Liver (tissue), 9 donors: ENCODE measurements around the gene PROX2. TPM values are rescaled to one million over a fixed set of nuclear protein-coding genes. Genes with fewer than 3 reads are reported as not detected.

Source experiments
- DNase-seq: peaks from one replicate; pipeline ENCODE4 v3.0.0-alpha.2; 2017; ENCODE audit warnings: low spot score
- H3K27ac ChIP-seq, 2 donors: one replicate each; pipeline ENCODE4 v1.7.0; 2013; ENCODE audit warnings: inconsistent platforms in 2 of 2, low read length in 2 of 2, control low read depth in 1 of 2, low read depth in 1 of 2, mild to moderate bottlenecking in 1 of 2
- H3K27me3 ChIP-seq, 4 donors: one replicate each; pipeline versions ENCODE4 v1.6.1 to v1.7.0; 2013; ENCODE audit warnings: low read length in 3 of 4, inconsistent platforms in 1 of 4, mild to moderate bottlenecking in 1 of 4, moderate library complexity in 1 of 4; ENCODE audit not compliant: control insufficient read depth in 4 of 4, insufficient read depth in 4 of 4
- H3K36me3 ChIP-seq, 4 donors: one replicate each; pipeline versions ENCODE4 v1.6.1 to v1.7.0; 2013; ENCODE audit warnings: low read length in 3 of 4, mild to moderate bottlenecking in 3 of 4, low read depth in 1 of 4, moderate library complexity in 1 of 4; ENCODE audit not compliant: control insufficient read depth in 4 of 4, insufficient read depth in 3 of 4
- H3K4me1 ChIP-seq, 4 donors: one replicate each; pipeline versions ENCODE4 v1.6.1 to v1.7.0; 2013; ENCODE audit warnings: low read length in 3 of 4, mild to moderate bottlenecking in 3 of 4, moderate library complexity in 1 of 4; ENCODE audit not compliant: control insufficient read depth in 4 of 4, insufficient read depth in 4 of 4
- H3K4me3 ChIP-seq, 3 donors: one replicate each; pipeline versions ENCODE4 v1.6.1 to v1.7.0; 2013; ENCODE audit warnings: low read length in 3 of 3, control low read depth in 1 of 3, low read depth in 1 of 3, mild to moderate bottlenecking in 1 of 3
- H3K9ac ChIP-seq, 2 donors: one replicate each; pipeline ENCODE4 v1.7.0; 2013; ENCODE audit warnings: low read length in 2 of 2, mild to moderate bottlenecking in 2 of 2, moderate library complexity in 2 of 2, control low read depth in 1 of 2, low read depth in 1 of 2
- H3K9me3 ChIP-seq, 4 donors: one replicate each; pipeline versions ENCODE4 v1.6.1 to v1.7.0; 2013; ENCODE audit warnings: low read length in 3 of 4; ENCODE audit not compliant: control insufficient read depth in 4 of 4
- CTCF ChIP-seq: fragments of 150-350 bp; IDR thresholded peaks from 2 replicates; pipeline ENCODE4 v1.5.1; 2017; ENCODE audit warnings: improper control_type of control experiment, low read depth, low read length; ENCODE audit not compliant: missing input control
- EGR1 ChIP-seq, 2 donors: IDR thresholded peaks; 2 replicates each; pipeline ENCODE4 v1.6.1; 2016 to 2018; ENCODE audit warnings: antibody characterized with exemption in 2 of 2, low read depth in 2 of 2
- FOXA1 ChIP-seq: IDR thresholded peaks from 2 replicates; pipeline ENCODE4 v1.6.1; 2016; ENCODE audit warnings: antibody characterized with exemption
- FOXA2 ChIP-seq: IDR thresholded peaks from 2 replicates; pipeline ENCODE4 v1.6.1; 2016; ENCODE audit warnings: antibody characterized with exemption
- GABPA ChIP-seq, 2 donors: IDR thresholded peaks in 1 of 2; conservative IDR thresholded peaks in 1 of 2; 2 replicates each; pipeline ENCODE4 v1.6.1; 2016; ENCODE audit warnings: antibody characterized with exemption in 2 of 2, mild to moderate bottlenecking in 1 of 2, moderate library complexity in 1 of 2
- HNF4A ChIP-seq, 2 donors: conservative IDR thresholded peaks; 2 replicates each; pipeline ENCODE4 v1.6.1; 2016; ENCODE audit warnings: antibody characterized with exemption in 2 of 2, mild to moderate bottlenecking in 2 of 2
- HNF4G ChIP-seq: IDR thresholded peaks from 2 replicates; pipeline ENCODE4 v1.6.1; 2016; ENCODE audit warnings: antibody characterized with exemption
- JUND ChIP-seq, 2 donors: IDR thresholded peaks; 2 replicates each; pipeline ENCODE4 v1.6.1; 2016; ENCODE audit warnings: antibody characterized with exemption in 2 of 2
- MAX ChIP-seq: IDR thresholded peaks from 2 replicates; pipeline ENCODE4 v1.6.1; 2016; ENCODE audit warnings: antibody characterized with exemption
- NR2F2 ChIP-seq: IDR thresholded peaks from 2 replicates; pipeline ENCODE4 v1.6.1; 2016; ENCODE audit warnings: antibody characterized with exemption
- RAD21 ChIP-seq, 2 donors: IDR thresholded peaks; 2 replicates each; pipeline ENCODE4 v1.6.1; 2016; ENCODE audit warnings: antibody characterized with exemption in 2 of 2, mild to moderate bottlenecking in 2 of 2
- RXRA ChIP-seq, 2 donors: IDR thresholded peaks; 2 replicates each; pipeline ENCODE4 v1.6.1; 2017 to 2018; ENCODE audit warnings: antibody characterized with exemption in 2 of 2, mild to moderate bottlenecking in 1 of 2
- TAF1 ChIP-seq: conservative IDR thresholded peaks from 2 replicates; pipeline ENCODE4 v1.6.1; 2016; ENCODE audit warnings: antibody characterized with exemption, mild to moderate bottlenecking
- YY1 ChIP-seq: IDR thresholded peaks from 2 replicates; pipeline ENCODE4 v1.6.1; 2016; ENCODE audit warnings: antibody characterized with exemption, mild to moderate bottlenecking
- WGBS: extraction: QIAGEN DNeasy Blood & Tissue Kit; methylation state at CpG from one replicate; pipeline ENCODE4 v1.1.7; 2013; 5-methylcytosine and 5-hydroxymethylcytosine counted together
- polyA plus RNA-seq, 2 donors: library from polyadenylated mRNA; stranded (reverse) in 1 of 2; unstranded in 1 of 2; fragments of 200-250 nt in 1 of 2; fragments of >200 nt in 1 of 2; fragmentation: Nextera tagmentation in 1 of 2; extraction: Ambion mirVana in 1 of 2; gene quantifications; one replicate each; pipeline versions ENCODE4 v1.2.1 to v1.2.3, GENCODE V29; 2013 to 2015
- total RNA-seq, 2 donors: library from RNA; depleted of rRNA; stranded (reverse); fragments of >200 nt; gene quantifications; one replicate each; pipeline ENCODE4 v1.2.3, GENCODE V29; 2014
- TF ChIP-seq, protein P1 (sequence below): IDR thresholded peaks from 2 replicates; pipeline ENCODE4 v1.6.1; 2016; ENCODE audit warnings: antibody characterized with exemption
- TF ChIP-seq, protein P2 (sequence below): IDR thresholded peaks from 2 replicates; pipeline ENCODE4 v1.6.1; 2016; ENCODE audit warnings: antibody characterized with exemption
- TF ChIP-seq, protein P3 (sequence below): IDR thresholded peaks from 2 replicates; pipeline ENCODE4 v1.6.1; 2016; ENCODE audit warnings: antibody characterized with exemption, mild to moderate bottlenecking
- donor health status: healthy.
- donor health status: healthy.
- donor health status: healthy.
- donor health status: healthy.
- donor health status: healthy.

The PROX2 gene
- total and polyA plus RNA-seq, 4 donors = 0.06 TPM; not detected in 3

DNA sequence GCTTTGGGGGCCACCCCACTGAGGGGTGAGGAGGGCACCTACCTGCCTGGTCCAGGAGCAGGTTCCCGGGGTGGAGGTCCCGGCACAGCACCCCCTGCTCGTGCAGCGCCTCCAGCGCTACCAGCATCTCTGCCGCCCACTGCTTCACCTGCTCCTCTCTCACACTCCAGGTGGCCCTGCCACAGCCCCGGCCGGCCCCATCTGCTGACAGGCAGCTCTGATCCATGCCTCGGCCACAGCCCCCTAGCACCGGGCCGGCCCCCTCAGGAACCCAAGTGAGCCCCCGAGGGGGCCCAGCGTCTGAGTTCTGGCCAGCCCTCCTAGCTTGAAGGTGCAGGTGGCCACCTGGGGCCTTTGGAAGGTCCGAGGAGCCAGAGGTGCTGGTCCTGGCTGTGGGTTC, 33.6 kb upstream of the PROX2 start:
- Histone ChIP-seq H3K27me3 (no peaks in the 10 kb centered on the region), H3K9me3 (no peaks in the 10 kb centered on the region), H3K4me1 (peaks cover 0 to 5% (median 1%) of the 10 kb centered on the region in 4 donors), H3K9ac (no peak overlapping the region), H3K4me3 (no peak overlapping the region), H3K36me3 (peaks cover 0 to 4% (median 0%) of the 10 kb centered on the region in 4 donors), H3K27ac (no peak overlapping the region)
- no peak for DNase-seq
- TF ChIP-seq RXRA (IDR thresholded peaks at IDR 0.05) (no peak), FOXA2 (no peak), NR2F2 (no peak), HNF4G (no peak), MAX (no peak), FOXA1 (no peak), JUND (IDR thresholded peaks at IDR 0.05) (no peak), RAD21 (IDR thresholded peaks at IDR 0.05) (no peak), CTCF (no peak), YY1 (no peak), GABPA (IDR thresholded peaks at IDR 0.05 in 1 of 2, conservative IDR thresholded peaks at IDR 0.05 in 1 of 2) (no peak), TAF1 (no peak), HNF4A (conservative IDR thresholded peaks at IDR 0.05) (no peak), EGR1 (IDR thresholded peaks at IDR 0.05; ENCODE audit: low read depth in 2 of 2) (no peak)
- TF ChIP-seq, protein P1, sequence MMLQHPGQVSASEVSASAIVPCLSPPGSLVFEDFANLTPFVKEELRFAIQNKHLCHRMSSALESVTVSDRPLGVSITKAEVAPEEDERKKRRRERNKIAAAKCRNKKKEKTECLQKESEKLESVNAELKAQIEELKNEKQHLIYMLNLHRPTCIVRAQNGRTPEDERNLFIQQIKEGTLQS = no peak
- TF ChIP-seq, protein P2, sequence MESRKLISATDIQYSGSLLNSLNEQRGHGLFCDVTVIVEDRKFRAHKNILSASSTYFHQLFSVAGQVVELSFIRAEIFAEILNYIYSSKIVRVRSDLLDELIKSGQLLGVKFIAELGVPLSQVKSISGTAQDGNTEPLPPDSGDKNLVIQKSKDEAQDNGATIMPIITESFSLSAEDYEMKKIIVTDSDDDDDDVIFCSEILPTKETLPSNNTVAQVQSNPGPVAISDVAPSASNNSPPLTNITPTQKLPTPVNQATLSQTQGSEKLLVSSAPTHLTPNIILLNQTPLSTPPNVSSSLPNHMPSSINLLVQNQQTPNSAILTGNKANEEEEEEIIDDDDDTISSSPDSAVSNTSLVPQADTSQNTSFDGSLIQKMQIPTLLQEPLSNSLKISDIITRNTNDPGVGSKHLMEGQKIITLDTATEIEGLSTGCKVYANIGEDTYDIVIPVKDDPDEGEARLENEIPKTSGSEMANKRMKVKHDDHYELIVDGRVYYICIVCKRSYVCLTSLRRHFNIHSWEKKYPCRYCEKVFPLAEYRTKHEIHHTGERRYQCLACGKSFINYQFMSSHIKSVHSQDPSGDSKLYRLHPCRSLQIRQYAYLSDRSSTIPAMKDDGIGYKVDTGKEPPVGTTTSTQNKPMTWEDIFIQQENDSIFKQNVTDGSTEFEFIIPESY = no peak
- TF ChIP-seq, protein P3, sequence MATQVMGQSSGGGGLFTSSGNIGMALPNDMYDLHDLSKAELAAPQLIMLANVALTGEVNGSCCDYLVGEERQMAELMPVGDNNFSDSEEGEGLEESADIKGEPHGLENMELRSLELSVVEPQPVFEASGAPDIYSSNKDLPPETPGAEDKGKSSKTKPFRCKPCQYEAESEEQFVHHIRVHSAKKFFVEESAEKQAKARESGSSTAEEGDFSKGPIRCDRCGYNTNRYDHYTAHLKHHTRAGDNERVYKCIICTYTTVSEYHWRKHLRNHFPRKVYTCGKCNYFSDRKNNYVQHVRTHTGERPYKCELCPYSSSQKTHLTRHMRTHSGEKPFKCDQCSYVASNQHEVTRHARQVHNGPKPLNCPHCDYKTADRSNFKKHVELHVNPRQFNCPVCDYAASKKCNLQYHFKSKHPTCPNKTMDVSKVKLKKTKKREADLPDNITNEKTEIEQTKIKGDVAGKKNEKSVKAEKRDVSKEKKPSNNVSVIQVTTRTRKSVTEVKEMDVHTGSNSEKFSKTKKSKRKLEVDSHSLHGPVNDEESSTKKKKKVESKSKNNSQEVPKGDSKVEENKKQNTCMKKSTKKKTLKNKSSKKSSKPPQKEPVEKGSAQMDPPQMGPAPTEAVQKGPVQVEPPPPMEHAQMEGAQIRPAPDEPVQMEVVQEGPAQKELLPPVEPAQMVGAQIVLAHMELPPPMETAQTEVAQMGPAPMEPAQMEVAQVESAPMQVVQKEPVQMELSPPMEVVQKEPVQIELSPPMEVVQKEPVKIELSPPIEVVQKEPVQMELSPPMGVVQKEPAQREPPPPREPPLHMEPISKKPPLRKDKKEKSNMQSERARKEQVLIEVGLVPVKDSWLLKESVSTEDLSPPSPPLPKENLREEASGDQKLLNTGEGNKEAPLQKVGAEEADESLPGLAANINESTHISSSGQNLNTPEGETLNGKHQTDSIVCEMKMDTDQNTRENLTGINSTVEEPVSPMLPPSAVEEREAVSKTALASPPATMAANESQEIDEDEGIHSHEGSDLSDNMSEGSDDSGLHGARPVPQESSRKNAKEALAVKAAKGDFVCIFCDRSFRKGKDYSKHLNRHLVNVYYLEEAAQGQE = no peak
- 92% methylated on average over 14 of the region's 14 CpGs for WGBS
